Lung microvascular endothelial cell (primary cell): Measurements from ENCODE around the gene ZNF256. TPM values are rescaled to one million over a fixed set of nuclear protein-coding genes. Genes with fewer than 3 reads are reported as not detected.

Source experiments
- total RNA-seq: library from RNA; depleted of rRNA; stranded (reverse); fragments of >200 nt; gene quantifications from 2 replicates; pipeline ENCODE4 v1.2.1, GENCODE V29; 2014

The ZNF256 gene
- total RNA-seq, 1 donor from 2014 or later: 3.2 TPM

Other genes with a start within 250 kb of the ZNF256 start
- under 0.01 and 0.99 TPM in 2 replicates for gene ZNF154, start 238.5 kb downstream of the ZNF256 start, total RNA-seq
- gene ZNF671, start 220.1 kb downstream of the ZNF256 start, total RNA-seq: 4.1 and 7.1 TPM in 2 replicates
- 12.9 and 16.9 TPM in 2 replicates for gene ZNF776, start 200.9 kb downstream of the ZNF256 start, total RNA-seq
- gene ZNF586, start 178.0 kb downstream of the ZNF256 start, total RNA-seq: 8.5 and 15.7 TPM in 2 replicates
- gene ZNF552, start 132.8 kb downstream of the ZNF256 start, total RNA-seq: 4.6 and 8.5 TPM in 2 replicates
- 10.9 and 25.0 TPM in 2 replicates for gene ZNF587B, start 117.4 kb downstream of the ZNF256 start, total RNA-seq
- gene ZNF587, start 97.8 kb downstream of the ZNF256 start, total RNA-seq: 10.5 and 14.9 TPM in 2 replicates
- gene ZNF814, start 58.7 kb downstream of the ZNF256 start, total RNA-seq: 1.7 and 5.6 TPM in 2 replicates
- gene ZNF417, start 31.1 kb downstream of the ZNF256 start, total RNA-seq: 5.9 and 12.3 TPM in 2 replicates
- gene ZNF418, start 12.3 kb downstream of the ZNF256 start, total RNA-seq: 1.7 and 6.2 TPM in 2 replicates
- not detected in 2 replicates for gene C19orf18, start 26.8 kb upstream of the ZNF256 start, total RNA-seq
- 5.2 and 8.7 TPM in 2 replicates for gene ZNF606, start 55.1 kb upstream of the ZNF256 start, total RNA-seq
- 0.20 TPM in 1 of 2 replicates, not detected in the other for gene ZSCAN1, start 86.3 kb upstream of the ZNF256 start, total RNA-seq
- 0.65 and 2.8 TPM in 2 replicates for gene ZNF135, start 111.6 kb upstream of the ZNF256 start, total RNA-seq
- 10.7 and 29.6 TPM in 2 replicates for gene ZSCAN18, start 150.5 kb upstream of the ZNF256 start, total RNA-seq
- gene ZNF329, start 203.1 kb upstream of the ZNF256 start, total RNA-seq: 7.2 and 10.3 TPM in 2 replicates
- gene ZNF274, start 235.4 kb upstream of the ZNF256 start, total RNA-seq: 9.6 and 14.3 TPM in 2 replicates